Panc1 (cell line): Measurements from ENCODE around the gene CCDC167.

Experiments
- CTCF ChIP-seq: fragments of 450-650 bp; IDR thresholded peaks from 2 replicates; pipeline ENCODE4 v1.5.1; 2017; ENCODE audit warnings: mild to moderate bottlenecking
- POLR2AphosphoS5 ChIP-seq: IDR thresholded peaks from 2 replicates; pipeline ENCODE4 v1.6.1; 2012; ENCODE audit warnings: mild to moderate bottlenecking, low read depth, low read length, moderate library complexity
- REST ChIP-seq, 2 experiments: IDR thresholded peaks; 2 replicates each; pipeline ENCODE4 v1.6.1; 2011 to 2012; ENCODE audit warnings: low read depth in 2 of 2, control low read depth in 1 of 2, low read length in 1 of 2, mild to moderate bottlenecking in 1 of 2, moderate library complexity in 1 of 2; ENCODE audit not compliant: insufficient read depth in 1 of 2
- TCF7L2 ChIP-seq: IDR thresholded peaks from 2 replicates; pipeline ENCODE4 v1.6.1; 2011; ENCODE audit warnings: mild to moderate bottlenecking, low read depth, low read length, inconsistent platforms

- no peak for TF ChIP-seq CTCF
- TF ChIP-seq REST (IDR thresholded peaks at IDR 0.05; ENCODE audit: insufficient read depth in 1 of 2, low read depth in 2 of 2, low read length in 1 of 2): no peak
- TF ChIP-seq TCF7L2: no peak
- no peak for TF ChIP-seq POLR2AphosphoS5
These were observed 16.0 kb upstream of the CCDC167 start for GRCh38 chr6:37515712-37516075.
